Thoracic aorta (tissue), 2 donors: Measurements from ENCODE around the gene CLCA2. TPM values are rescaled to one million over a fixed set of nuclear protein-coding genes. Genes with fewer than 3 reads are reported as not detected.
A peak's percentile ranks its signal among the peaks of the same experiment; 100 is the strongest.

ENCODE experiments used
- ATAC-seq: fragments of 150-250 bp; one replicate; pipeline ENCODE4 v1.8.0; 2017; ENCODE audit warnings: low read depth; ENCODE audit not compliant: insufficient number of reproducible peaks, low FRiP score
- DNase-seq: peaks from one replicate; pipeline ENCODE4 v3.0.0-alpha.2; 2020; ENCODE audit warnings: low spot score
- H3K27ac ChIP-seq, 2 donors: fragments of 200-600 bp; sonication (generic); 1 replicate in 1 of 2; 2 replicates in 1 of 2; pipeline ENCODE4 v1.5.1; 2016; ENCODE audit warnings: mild to moderate bottlenecking in 2 of 2, moderate library complexity in 2 of 2
- H3K27me3 ChIP-seq: fragments of 200-600 bp; sonication (generic); replicated peaks from 2 replicates; pipeline ENCODE4 v1.6.0; 2016; ENCODE audit warnings: mild to moderate bottlenecking; ENCODE audit not compliant: insufficient read depth
- H3K36me3 ChIP-seq: fragments of 200-600 bp; sonication (generic); one replicate; pipeline ENCODE4 v1.5.1; 2016
- H3K4me1 ChIP-seq, 2 donors: fragments of 200-600 bp; sonication (generic); 1 replicate in 1 of 2; 2 replicates in 1 of 2; pipeline versions ENCODE4 v1.5.1 to v1.6.0; 2016; ENCODE audit warnings: low read depth in 2 of 2, mild to moderate bottlenecking in 1 of 2; ENCODE audit not compliant: control insufficient read depth in 1 of 2
- H3K4me3 ChIP-seq: fragments of 200-600 bp; sonication (generic); 2 replicates; pipeline ENCODE4 v1.5.1; 2016; ENCODE audit warnings: mild to moderate bottlenecking
- H3K9me3 ChIP-seq: fragments of 200-600 bp; sonication (generic); 2 replicates; pipeline ENCODE4 v1.5.1; 2016
- CTCF ChIP-seq: fragments of 200-600 bp; sonication (generic); IDR thresholded peaks from one replicate; pipeline ENCODE4 v1.5.1; 2019; ENCODE audit warnings: antibody characterized with exemption
- total RNA-seq, 2 donors: library from RNA; depleted of rRNA; stranded (reverse); fragments of >200 nt; gene quantifications; one replicate each; pipeline versions ENCODE4 v1.1.0 to v1.2.3, GENCODE V29; 2016

Gene CLCA2, protein sequence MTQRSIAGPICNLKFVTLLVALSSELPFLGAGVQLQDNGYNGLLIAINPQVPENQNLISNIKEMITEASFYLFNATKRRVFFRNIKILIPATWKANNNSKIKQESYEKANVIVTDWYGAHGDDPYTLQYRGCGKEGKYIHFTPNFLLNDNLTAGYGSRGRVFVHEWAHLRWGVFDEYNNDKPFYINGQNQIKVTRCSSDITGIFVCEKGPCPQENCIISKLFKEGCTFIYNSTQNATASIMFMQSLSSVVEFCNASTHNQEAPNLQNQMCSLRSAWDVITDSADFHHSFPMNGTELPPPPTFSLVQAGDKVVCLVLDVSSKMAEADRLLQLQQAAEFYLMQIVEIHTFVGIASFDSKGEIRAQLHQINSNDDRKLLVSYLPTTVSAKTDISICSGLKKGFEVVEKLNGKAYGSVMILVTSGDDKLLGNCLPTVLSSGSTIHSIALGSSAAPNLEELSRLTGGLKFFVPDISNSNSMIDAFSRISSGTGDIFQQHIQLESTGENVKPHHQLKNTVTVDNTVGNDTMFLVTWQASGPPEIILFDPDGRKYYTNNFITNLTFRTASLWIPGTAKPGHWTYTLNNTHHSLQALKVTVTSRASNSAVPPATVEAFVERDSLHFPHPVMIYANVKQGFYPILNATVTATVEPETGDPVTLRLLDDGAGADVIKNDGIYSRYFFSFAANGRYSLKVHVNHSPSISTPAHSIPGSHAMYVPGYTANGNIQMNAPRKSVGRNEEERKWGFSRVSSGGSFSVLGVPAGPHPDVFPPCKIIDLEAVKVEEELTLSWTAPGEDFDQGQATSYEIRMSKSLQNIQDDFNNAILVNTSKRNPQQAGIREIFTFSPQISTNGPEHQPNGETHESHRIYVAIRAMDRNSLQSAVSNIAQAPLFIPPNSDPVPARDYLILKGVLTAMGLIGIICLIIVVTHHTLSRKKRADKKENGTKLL
- total RNA-seq = under 1 TPM in 1 of 2 donors, not detected in 1; 0.28 TPM

DNA sequence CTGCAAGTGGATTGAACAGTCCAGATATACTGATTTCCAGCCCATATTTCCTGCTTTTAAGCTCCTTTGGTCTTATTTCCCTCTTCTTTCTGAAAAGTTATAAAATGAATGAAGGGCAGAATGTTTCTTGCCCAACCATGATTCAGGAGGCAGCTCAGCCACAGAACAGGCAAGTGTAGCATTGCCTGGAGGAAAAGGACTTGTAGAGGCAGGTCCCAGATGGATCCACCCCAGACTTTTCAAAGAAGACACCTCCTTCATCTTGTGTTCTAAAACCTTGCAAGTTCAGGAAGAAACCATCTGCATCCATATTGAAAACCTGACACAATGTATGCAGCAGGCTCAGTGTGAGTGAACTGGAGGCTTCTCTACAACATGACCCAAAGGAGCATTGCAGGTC is at the start of gene CLCA2:
TSS of gene CLCA2 (plus strand) at position 299 of the 400 bp plus-strand sequence. CDS start at position 376, 77 bp downstream.
- no peak for TF ChIP-seq CTCF
- DNase-seq (no peak), ATAC-seq (no peak)
- H3K9me3 ChIP-seq = no peaks in the 10 kb centered on the region
- no peak within 1 kb of the TSS for H3K27ac ChIP-seq
- H3K27me3 ChIP-seq = no peaks in the 10 kb centered on the region
- no peaks in the 10 kb centered on the region for H3K36me3 ChIP-seq
- peaks cover 0 to under 1% of the 10 kb centered on the region in 2 donors for H3K4me1 ChIP-seq
- no peak within 1 kb of the TSS for H3K4me3 ChIP-seq

GRCh38 chr1:86375688-86376087 is 48.3 kb upstream of the CLCA2 start:
- Histone ChIP-seq H3K9me3 (no peaks in the 10 kb centered on the region), H3K27me3 (no peaks in the 10 kb centered on the region), H3K27ac (no peak overlapping the region), H3K4me1 (no peaks in the 10 kb centered on the region), H3K4me3 (no peak overlapping the region), H3K36me3 (no peaks in the 10 kb centered on the region)
- DNase-seq (no peak), ATAC-seq (no peak)
- no peak for TF ChIP-seq CTCF

DNA sequence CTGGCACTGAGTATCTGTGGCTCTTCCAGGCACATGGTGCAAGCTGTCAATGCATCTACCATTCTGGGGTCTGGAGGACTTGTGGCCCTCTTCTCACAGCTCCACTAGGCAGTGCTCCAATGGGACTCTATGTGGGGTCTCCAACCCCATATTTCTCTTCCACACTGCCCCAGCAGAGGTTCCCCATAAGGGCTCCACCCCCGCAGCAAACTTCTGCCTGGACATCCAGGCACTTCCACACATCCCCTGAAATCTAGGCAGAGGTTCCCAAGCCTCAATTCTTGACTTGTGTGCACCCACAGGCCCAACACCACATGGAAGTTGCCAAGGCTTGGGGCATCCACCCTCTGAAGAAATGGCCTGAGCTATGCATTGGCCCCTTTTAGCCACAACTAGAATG is 46.6 kb upstream of the CLCA2 start:
- ATAC-seq (no peak), DNase-seq (no peak)
- Histone ChIP-seq H3K27ac (no peak overlapping the region), H3K9me3 (no peaks in the 10 kb centered on the region), H3K4me3 (no peak overlapping the region), H3K36me3 (no peaks in the 10 kb centered on the region), H3K4me1 (no peaks in the 10 kb centered on the region), H3K27me3 (no peaks in the 10 kb centered on the region)
- TF ChIP-seq CTCF = no peak

- ATAC-seq (no peak), DNase-seq (no peak)
- Histone ChIP-seq H3K36me3 (no peaks in the 10 kb centered on the region), H3K27me3 (no peaks in the 10 kb centered on the region), H3K9me3 (no peaks in the 10 kb centered on the region), H3K4me1 (no peaks in the 10 kb centered on the region), H3K4me3 (no peak overlapping the region), H3K27ac (no peak overlapping the region)
- TF ChIP-seq CTCF = no peak
These were observed 45.2 kb upstream of the CLCA2 start for GRCh38 chr1:86378813-86379212.

DNA sequence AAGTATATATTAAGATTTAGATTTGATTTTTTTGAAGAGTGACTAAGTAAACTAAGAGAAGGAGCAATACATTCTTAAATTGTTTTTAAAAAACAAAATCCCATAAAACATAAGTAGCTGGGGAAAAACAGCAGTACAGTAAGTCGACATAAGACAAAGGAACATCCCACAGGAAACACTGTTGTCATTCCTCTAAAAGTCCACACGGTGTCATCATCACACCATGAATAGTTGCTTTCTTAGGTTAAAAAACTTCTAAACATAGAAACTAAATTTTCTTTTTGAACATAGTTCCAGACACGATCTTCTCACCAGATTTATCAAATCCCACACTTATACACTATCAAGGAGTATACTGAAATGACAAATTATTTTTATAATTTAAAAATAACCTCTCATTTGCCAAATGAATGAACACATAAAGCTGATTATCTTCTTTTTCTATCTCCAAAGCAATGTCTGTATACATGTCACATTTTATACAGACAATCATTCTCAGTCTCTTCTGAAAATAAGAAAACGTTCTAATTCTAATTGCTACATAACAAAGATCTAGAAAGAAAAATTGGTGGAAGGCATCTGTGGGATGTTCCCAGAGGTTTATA is 43.6 kb upstream of the CLCA2 start:
- Histone ChIP-seq H3K4me3 (no peak overlapping the region), H3K4me1 (no peaks in the 10 kb centered on the region), H3K27ac (no peak overlapping the region), H3K9me3 (no peaks in the 10 kb centered on the region), H3K36me3 (no peaks in the 10 kb centered on the region), H3K27me3 (no peaks in the 10 kb centered on the region)
- peak; percentile 73 for TF ChIP-seq CTCF
- ATAC-seq = no peak
- DNase-seq = no peak
